ENCODE data around the gene ELF3.

Gene ELF3

DNA sequence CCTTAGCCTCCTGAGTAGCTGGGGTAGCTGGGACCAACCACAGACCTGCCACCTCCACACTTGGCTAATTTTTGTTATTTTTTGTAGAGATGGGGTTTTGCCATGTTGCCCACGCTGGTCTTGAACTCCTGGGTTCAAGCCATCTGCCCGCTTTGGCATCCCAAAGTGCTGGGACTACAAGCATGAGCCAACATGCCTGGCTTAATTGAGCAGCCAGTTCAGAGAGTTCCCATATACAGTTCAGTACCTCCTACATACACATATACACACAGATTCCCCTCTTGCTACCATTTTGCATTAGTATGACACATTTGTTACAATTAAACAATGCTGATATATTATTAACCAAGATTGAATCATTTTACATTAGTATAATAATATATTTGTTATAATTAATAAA is 25.0 kb upstream of the ELF3 start:
- Histone ChIP-seq H3K27me3 (ENCODE audit: insufficient read depth, poor library complexity, severe bottlenecking) (no peaks in the 10 kb centered on the region), H3K27ac (replicated peaks) (no peak overlapping the region), H3K4me3 (replicated peaks; ENCODE audit: insufficient read depth, low read length) (no peak overlapping the region)
- DNase-seq (ENCODE audit: low read depth in 1 of 2, low spot score in 1 of 2), result no peak
- TF ChIP-seq SPI1 (IDR thresholded peaks at IDR 0.05; ENCODE audit: borderline replicate concordance, low read depth) (no peak), GABPA (IDR thresholded peaks at IDR 0.05; ENCODE audit: low read depth) (no peak), POLR2AphosphoS5 (IDR thresholded peaks at IDR 0.05; ENCODE audit: low read depth) (no peak)
- TF ChIP-seq, protein P1, sequence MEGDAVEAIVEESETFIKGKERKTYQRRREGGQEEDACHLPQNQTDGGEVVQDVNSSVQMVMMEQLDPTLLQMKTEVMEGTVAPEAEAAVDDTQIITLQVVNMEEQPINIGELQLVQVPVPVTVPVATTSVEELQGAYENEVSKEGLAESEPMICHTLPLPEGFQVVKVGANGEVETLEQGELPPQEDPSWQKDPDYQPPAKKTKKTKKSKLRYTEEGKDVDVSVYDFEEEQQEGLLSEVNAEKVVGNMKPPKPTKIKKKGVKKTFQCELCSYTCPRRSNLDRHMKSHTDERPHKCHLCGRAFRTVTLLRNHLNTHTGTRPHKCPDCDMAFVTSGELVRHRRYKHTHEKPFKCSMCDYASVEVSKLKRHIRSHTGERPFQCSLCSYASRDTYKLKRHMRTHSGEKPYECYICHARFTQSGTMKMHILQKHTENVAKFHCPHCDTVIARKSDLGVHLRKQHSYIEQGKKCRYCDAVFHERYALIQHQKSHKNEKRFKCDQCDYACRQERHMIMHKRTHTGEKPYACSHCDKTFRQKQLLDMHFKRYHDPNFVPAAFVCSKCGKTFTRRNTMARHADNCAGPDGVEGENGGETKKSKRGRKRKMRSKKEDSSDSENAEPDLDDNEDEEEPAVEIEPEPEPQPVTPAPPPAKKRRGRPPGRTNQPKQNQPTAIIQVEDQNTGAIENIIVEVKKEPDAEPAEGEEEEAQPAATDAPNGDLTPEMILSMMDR (IDR thresholded peaks at IDR 0.05; ENCODE audit: insufficient read depth, low read length), result no peak

DNA sequence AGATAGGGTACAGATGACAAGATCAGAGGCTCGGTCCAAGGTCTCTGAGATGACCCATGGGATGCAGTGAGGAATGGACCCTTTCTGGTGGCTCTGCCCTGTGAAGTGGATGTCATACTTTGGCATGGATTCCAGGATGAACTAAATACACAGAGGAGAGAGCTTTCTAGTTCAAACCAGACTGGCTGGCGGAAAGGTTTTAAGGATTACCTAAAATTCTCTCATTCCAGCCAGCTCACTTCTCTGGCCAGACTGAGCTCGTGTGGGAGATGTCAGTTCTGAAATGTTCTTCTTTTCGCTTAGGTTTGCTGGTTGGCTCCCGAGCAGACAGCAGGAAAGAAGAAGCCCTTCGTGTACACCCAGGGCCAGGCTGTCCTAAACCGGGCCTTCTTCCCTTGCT is 21.8 kb upstream of the ELF3 start:
- no peak overlapping the region for H3K27ac ChIP-seq (replicated peaks)
- TF ChIP-seq, protein P1 (IDR thresholded peaks at IDR 0.05; ENCODE audit: insufficient read depth, low read length), result no peak
- no peak for TF ChIP-seq POLR2AphosphoS5 (IDR thresholded peaks at IDR 0.05; ENCODE audit: low read depth)
- TF ChIP-seq GABPA (IDR thresholded peaks at IDR 0.05; ENCODE audit: low read depth), result no peak
- no peak for TF ChIP-seq REST (IDR thresholded peaks at IDR 0.05; ENCODE audit: insufficient replicate concordance, low read depth)
- no peak for TF ChIP-seq SPI1 (IDR thresholded peaks at IDR 0.05; ENCODE audit: borderline replicate concordance, low read depth)
- no peak overlapping the region for H3K4me3 ChIP-seq (replicated peaks; ENCODE audit: insufficient read depth, low read length)
- no peak for DNase-seq (ENCODE audit: low read depth in 1 of 2, low spot score in 1 of 2)
- no peaks in the 10 kb centered on the region for H3K27me3 ChIP-seq (ENCODE audit: insufficient read depth, poor library complexity, severe bottlenecking)

GRCh38 chr1:201989354-201990128 is 20.8 kb upstream of the ELF3 start:
- H3K27ac ChIP-seq (replicated peaks), result no peak overlapping the region
- TF ChIP-seq, protein P1 (IDR thresholded peaks at IDR 0.05; ENCODE audit: insufficient read depth, low read length), result no peak
- TF ChIP-seq GABPA (IDR thresholded peaks at IDR 0.05; ENCODE audit: low read depth), result no peak
- TF ChIP-seq POLR2AphosphoS5 (IDR thresholded peaks at IDR 0.05; ENCODE audit: low read depth), result no peak
- TF ChIP-seq REST (IDR thresholded peaks at IDR 0.05; ENCODE audit: insufficient replicate concordance, low read depth), result no peak
- TF ChIP-seq SPI1 (IDR thresholded peaks at IDR 0.05; ENCODE audit: borderline replicate concordance, low read depth), result no peak
- no peak for DNase-seq (ENCODE audit: low read depth in 1 of 2, low spot score in 1 of 2)
- no peak overlapping the region for H3K4me3 ChIP-seq (replicated peaks; ENCODE audit: insufficient read depth, low read length)
- H3K27me3 ChIP-seq (ENCODE audit: insufficient read depth, poor library complexity, severe bottlenecking), result no peaks in the 10 kb centered on the region

Measured in HL-60 (cell line).